IPS-15b (cell line): ENCODE results near the gene CD82.

ENCODE experiments used
- H3K27me3 ChIP-seq: one replicate; pipeline ENCODE4 v1.6.1; 2013; ENCODE audit warnings: low read length; ENCODE audit not compliant: control insufficient read depth, insufficient read depth
- H3K36me3 ChIP-seq: one replicate; pipeline ENCODE4 v1.6.1; 2013; ENCODE audit warnings: low read length; ENCODE audit not compliant: control insufficient read depth, insufficient read depth
- H3K4me1 ChIP-seq: one replicate; pipeline ENCODE4 v1.6.1; 2013; ENCODE audit warnings: mild to moderate bottlenecking, low read length; ENCODE audit not compliant: control insufficient read depth, insufficient read depth
- H3K4me3 ChIP-seq: one replicate; pipeline ENCODE4 v1.5.1; 2013; ENCODE audit warnings: low read depth, low read length
- H3K9ac ChIP-seq: one replicate; pipeline ENCODE4 v1.6.1; 2013; ENCODE audit warnings: low read depth, mild to moderate bottlenecking, low read length
- H3K9me3 ChIP-seq: one replicate; pipeline ENCODE4 v1.6.1; 2013; ENCODE audit warnings: mild to moderate bottlenecking, low read length; ENCODE audit not compliant: control insufficient read depth, insufficient read depth

The CD82 gene

GRCh38 chr11:44625759-44626523, 60.5 kb downstream of the CD82 start:
- H3K4me3 ChIP-seq: no peak overlapping the region
- peaks cover 2% of the 10 kb centered on the region for H3K4me1 ChIP-seq
- peaks cover 13% of the 10 kb centered on the region for H3K27me3 ChIP-seq
- H3K36me3 ChIP-seq: no peaks in the 10 kb centered on the region
- no peaks in the 10 kb centered on the region for H3K9me3 ChIP-seq
- no peak overlapping the region for H3K9ac ChIP-seq

GRCh38 chr11:44626645-44627044, 61.2 kb downstream of the CD82 start:
- no peaks in the 10 kb centered on the region for H3K36me3 ChIP-seq
- H3K27me3 ChIP-seq: peaks cover 8% of the 10 kb centered on the region
- H3K4me1 ChIP-seq: peaks cover 2% of the 10 kb centered on the region
- H3K9me3 ChIP-seq: no peaks in the 10 kb centered on the region
- H3K4me3 ChIP-seq: no peak overlapping the region
- no peak overlapping the region for H3K9ac ChIP-seq

GRCh38 chr11:44627165-44627789, 61.8 kb downstream of the CD82 start:
- H3K27me3 ChIP-seq: peaks cover 2% of the 10 kb centered on the region
- H3K4me1 ChIP-seq: no peaks in the 10 kb centered on the region
- no peaks in the 10 kb centered on the region for H3K36me3 ChIP-seq
- no peaks in the 10 kb centered on the region for H3K9me3 ChIP-seq
- no peak overlapping the region for H3K4me3 ChIP-seq
- H3K9ac ChIP-seq: no peak overlapping the region

GRCh38 chr11:44627911-44628729, 62.7 kb downstream of the CD82 start:
- Histone ChIP-seq H3K4me3 (no peak overlapping the region), H3K9me3 (no peaks in the 10 kb centered on the region), H3K9ac (no peak overlapping the region), H3K27me3 (peaks cover 2% of the 10 kb centered on the region), H3K36me3 (no peaks in the 10 kb centered on the region), H3K4me1 (no peaks in the 10 kb centered on the region)

- Histone ChIP-seq H3K27me3 (no peaks in the 10 kb centered on the region), H3K4me1 (no peaks in the 10 kb centered on the region), H3K4me3 (no peak overlapping the region), H3K9me3 (no peaks in the 10 kb centered on the region), H3K36me3 (peaks cover 2% of the 10 kb centered on the region), H3K9ac (no peak overlapping the region)
Measured at GRCh38 chr11:44628730-44629700, 63.6 kb downstream of the CD82 start.

- H3K9ac ChIP-seq: no peak overlapping the region
- H3K4me3 ChIP-seq: no peak overlapping the region
- H3K9me3 ChIP-seq: no peaks in the 10 kb centered on the region
- H3K4me1 ChIP-seq: peaks cover 1% of the 10 kb centered on the region
- peaks cover 2% of the 10 kb centered on the region for H3K36me3 ChIP-seq
- no peaks in the 10 kb centered on the region for H3K27me3 ChIP-seq
Measured at GRCh38 chr11:44629732-44630345, 64.4 kb downstream of the CD82 start.

GRCh38 chr11:44630511-44631210, 65.2 kb downstream of the CD82 start:
- Histone ChIP-seq H3K9me3 (no peaks in the 10 kb centered on the region), H3K27me3 (no peaks in the 10 kb centered on the region), H3K4me3 (no peak overlapping the region), H3K9ac (no peak overlapping the region), H3K36me3 (peaks cover 2% of the 10 kb centered on the region), H3K4me1 (peaks cover 3% of the 10 kb centered on the region)

- peaks cover 3% of the 10 kb centered on the region for H3K4me1 ChIP-seq
- H3K36me3 ChIP-seq: peaks cover 2% of the 10 kb centered on the region
- H3K27me3 ChIP-seq: no peaks in the 10 kb centered on the region
- H3K4me3 ChIP-seq: no peak overlapping the region
- H3K9ac ChIP-seq: no peak overlapping the region
- H3K9me3 ChIP-seq: no peaks in the 10 kb centered on the region
Measured at GRCh38 chr11:44631831-44632230, 66.4 kb downstream of the CD82 start.

- no peak overlapping the region for H3K9ac ChIP-seq
- H3K4me1 ChIP-seq: peaks cover 3% of the 10 kb centered on the region
- H3K4me3 ChIP-seq: no peak overlapping the region
Measured at GRCh38 chr11:44632466-44633123, 67.1 kb downstream of the CD82 start.

GRCh38 chr11:44633641-44634040, 68.2 kb downstream of the CD82 start:
- H3K36me3 ChIP-seq: peaks cover 2% of the 10 kb centered on the region
- no peak overlapping the region for H3K9ac ChIP-seq
- peaks cover 3% of the 10 kb centered on the region for H3K4me1 ChIP-seq
- H3K4me3 ChIP-seq: no peak overlapping the region
- no peaks in the 10 kb centered on the region for H3K9me3 ChIP-seq
- no peaks in the 10 kb centered on the region for H3K27me3 ChIP-seq

More at GRCh38 chr11:44632466-44633123, 67.1 kb downstream of the CD82 start:
- H3K36me3 ChIP-seq: peaks cover 2% of the 10 kb centered on the region
- no peaks in the 10 kb centered on the region for H3K27me3 ChIP-seq
- H3K9me3 ChIP-seq: no peaks in the 10 kb centered on the region
